GM19324 (cell line): ENCODE data around the gene SCN8A.

Source experiments
- ATAC-seq: cut with Tn5 transposase; IDR thresholded peaks from one replicate; pipeline ENCODE4 v1.9.1; 2021; ENCODE audit warnings: mild to moderate bottlenecking, moderate library complexity; ENCODE audit not compliant: unreplicated experiment, low FRiP score

Gene SCN8A

DNA sequence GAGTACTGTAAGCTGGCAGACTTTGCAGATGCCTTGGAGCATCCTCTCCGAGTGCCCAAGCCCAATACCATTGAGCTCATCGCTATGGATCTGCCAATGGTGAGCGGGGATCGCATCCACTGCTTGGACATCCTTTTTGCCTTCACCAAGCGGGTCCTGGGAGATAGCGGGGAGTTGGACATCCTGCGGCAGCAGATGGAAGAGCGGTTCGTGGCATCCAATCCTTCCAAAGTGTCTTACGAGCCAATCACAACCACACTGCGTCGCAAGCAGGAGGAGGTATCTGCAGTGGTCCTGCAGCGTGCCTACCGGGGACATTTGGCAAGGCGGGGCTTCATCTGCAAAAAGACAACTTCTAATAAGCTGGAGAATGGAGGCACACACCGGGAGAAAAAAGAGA lies 215.9 kb downstream of the SCN8A start:
- ATAC-seq, result no peak

DNA sequence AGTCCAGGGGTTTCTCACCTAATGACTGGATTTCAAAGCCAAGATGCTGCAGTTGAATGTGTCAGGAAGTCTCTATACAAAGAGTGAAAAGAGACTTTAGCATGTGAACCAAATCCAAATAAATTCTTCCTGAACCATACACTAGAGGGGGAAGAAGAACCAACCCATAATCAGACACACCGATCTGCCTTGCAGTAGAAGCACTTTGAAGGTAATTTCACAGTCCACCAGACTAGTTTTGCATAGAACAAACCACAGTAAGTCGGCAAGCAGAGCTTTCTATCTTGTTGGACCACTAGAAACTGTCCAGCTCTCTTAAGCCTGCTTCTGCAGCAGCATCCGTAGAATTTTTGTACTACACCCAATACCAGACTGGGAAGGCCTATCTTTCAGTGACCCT lies 218.2 kb downstream of the SCN8A start:
- no peak for ATAC-seq

- no peak for ATAC-seq
Observed at GRCh38 chr12:51811203-51812202, 220.5 kb downstream of the SCN8A start.

DNA sequence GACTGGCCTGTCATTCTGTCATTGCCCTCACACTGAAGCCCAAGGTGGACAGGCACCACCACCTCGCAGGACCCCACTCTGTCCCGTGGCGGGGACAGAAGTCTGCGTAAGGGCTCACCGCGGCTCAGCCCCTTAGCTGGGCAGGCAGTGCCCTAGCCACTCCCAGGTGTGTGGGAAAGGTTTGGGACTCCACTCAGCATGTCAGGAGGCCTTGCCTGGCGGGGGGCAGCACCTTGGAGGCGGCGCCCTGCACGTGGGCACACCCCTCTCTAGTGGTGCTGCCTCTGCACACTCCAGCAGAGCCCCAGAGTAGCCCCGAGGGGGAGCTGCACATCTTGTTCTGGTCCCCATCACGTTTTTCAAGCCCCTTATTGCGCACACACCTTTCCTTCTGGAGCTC lies 221.8 kb downstream of the SCN8A start:
- no peak for ATAC-seq

GRCh38 chr12:51813931-51814310 lies 222.9 kb downstream of the SCN8A start:
- ATAC-seq, result no peak

- no peak for ATAC-seq
Observed at GRCh38 chr12:51814311-51815088, 223.5 kb downstream of the SCN8A start.

- no peak for ATAC-seq
Observed at GRCh38 chr12:51815571-51815970, 224.5 kb downstream of the SCN8A start.

DNA sequence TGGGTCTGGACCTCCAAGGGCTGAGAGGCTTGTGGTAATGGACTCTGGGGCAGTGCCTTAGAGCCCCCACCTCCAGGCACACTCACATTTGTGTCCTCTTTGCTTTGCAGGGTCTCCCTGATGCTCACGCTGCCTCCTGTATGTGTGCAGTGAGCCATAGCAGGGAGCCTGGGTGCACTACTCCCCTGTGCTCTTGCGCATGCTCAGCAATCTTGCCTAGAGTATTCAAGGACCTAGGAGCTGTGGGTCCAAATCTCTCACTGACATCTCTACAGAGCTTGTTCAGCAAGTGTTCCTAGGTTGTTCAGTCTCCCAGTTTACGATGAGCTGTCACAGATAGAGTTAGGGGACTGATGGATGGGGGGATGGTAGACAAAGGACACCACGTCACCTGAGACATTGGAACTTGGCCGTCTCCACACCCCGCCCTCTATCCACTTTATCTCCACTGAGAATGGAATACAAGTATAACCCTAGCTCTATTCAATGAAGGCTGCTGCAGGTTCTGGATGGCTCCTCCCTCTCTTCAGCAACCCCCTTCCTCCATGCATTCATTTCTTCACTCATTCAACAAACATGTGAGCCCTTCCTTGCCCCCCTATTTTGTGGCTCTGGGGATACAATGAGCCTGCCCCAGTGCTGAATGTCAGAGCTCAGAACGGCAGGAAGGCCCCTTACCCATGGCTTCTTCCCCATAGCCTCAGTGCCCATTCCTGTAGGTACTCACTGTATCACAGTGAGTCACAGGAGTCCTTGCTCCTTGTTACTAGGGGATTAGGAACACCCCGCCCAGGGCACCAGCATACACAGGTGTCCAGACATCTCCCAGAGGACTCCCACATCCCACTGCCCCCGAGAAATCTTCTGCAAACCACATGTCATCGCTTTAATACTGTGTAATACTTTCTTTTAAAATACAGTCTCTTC lies 226.3 kb downstream of the SCN8A start:
- no peak for ATAC-seq

DNA sequence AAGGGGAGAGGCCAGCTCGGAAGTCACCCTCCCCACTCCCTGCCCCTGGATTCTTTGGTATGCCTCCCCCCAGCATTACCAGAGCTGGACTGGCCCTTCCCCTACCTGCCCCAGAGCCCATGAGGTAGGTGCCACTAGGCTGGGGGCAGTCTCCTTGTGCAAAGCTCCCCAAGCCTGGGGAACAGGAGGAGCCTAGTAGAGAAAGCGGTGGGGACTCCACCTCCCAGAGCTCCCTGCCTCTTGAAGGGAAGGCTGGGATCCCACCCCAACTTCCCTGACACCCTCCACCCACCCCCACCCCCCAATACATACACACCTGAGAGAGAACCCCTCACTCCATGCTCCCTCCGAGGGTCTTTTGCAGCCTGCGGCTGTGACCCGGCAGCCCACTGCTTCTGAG lies 227.1 kb downstream of the SCN8A start:
- ATAC-seq, result no peak

DNA sequence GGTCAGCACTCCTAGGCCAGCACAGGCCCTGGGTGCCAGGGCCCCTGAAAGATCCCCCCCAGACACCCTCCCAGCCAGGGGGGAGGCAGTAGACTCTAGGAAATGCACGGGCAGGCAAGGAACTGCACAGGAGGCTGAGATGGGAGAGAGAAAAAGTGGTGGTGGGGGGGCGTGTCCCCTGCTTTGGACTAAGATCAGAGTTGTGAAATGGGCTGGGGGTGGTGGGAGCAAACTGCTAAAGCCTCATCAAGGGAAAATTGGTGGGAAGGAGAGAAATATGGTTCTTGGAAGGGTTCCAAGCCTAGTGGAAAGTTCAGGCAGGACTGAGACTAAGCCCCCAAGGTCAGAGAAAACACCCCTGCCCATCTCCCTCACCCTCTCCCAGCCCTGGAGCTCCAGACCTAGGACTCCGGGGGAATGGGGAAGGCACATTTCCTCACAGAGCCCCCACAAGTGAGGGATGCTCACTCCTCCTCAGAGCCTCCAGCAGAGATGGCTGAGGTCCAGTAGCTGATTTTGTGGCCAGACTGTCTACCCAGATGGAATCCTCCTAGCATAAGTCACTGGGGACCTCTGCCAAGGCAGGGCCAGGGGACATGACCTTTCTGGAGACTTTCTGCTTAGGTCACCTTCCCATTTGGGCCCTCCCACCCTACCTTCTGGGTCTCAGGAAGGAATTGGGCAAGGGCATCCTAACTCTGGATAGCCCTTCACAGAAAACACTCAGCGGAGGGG lies 227.7 kb downstream of the SCN8A start:
- no peak for ATAC-seq

DNA sequence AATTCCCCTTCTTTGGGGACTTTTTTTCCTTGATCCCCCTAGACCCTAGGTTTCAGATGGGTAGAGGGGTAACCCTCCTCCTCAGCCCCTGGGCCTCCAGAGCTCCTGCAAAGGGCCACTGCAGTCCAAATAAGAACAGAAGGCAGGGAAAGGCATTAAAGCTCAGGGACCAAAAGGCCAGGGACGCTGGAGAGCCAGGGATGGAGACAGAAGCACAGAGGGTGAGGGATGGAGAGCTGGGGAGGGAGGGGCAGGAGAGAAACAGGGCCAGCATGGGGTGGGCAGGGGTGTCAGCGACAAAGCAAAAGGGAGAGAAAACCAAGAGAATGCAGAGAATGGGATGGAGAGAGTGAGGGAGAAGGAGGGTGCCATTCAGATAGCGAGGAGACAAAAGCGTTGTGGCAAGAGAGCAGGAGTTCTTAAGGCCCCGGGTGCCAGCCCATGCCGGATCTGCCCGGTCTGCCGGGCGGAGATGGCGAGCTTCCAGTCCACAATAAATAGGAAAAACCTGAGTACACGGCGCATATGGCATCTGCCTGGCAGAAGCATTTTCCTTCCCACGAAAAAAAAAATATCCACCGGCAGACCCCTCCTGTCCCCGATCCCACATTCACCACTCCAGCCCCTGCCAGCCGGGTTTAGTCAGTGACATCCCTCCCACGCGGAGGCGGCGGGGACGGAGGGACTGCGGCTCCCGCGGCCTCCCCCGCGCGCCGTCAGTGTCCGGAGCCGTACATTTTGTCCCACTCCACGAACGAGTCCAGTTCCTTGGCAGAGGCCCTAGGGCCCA lies 228.9 kb downstream of the SCN8A start:
- no peak for ATAC-seq

DNA sequence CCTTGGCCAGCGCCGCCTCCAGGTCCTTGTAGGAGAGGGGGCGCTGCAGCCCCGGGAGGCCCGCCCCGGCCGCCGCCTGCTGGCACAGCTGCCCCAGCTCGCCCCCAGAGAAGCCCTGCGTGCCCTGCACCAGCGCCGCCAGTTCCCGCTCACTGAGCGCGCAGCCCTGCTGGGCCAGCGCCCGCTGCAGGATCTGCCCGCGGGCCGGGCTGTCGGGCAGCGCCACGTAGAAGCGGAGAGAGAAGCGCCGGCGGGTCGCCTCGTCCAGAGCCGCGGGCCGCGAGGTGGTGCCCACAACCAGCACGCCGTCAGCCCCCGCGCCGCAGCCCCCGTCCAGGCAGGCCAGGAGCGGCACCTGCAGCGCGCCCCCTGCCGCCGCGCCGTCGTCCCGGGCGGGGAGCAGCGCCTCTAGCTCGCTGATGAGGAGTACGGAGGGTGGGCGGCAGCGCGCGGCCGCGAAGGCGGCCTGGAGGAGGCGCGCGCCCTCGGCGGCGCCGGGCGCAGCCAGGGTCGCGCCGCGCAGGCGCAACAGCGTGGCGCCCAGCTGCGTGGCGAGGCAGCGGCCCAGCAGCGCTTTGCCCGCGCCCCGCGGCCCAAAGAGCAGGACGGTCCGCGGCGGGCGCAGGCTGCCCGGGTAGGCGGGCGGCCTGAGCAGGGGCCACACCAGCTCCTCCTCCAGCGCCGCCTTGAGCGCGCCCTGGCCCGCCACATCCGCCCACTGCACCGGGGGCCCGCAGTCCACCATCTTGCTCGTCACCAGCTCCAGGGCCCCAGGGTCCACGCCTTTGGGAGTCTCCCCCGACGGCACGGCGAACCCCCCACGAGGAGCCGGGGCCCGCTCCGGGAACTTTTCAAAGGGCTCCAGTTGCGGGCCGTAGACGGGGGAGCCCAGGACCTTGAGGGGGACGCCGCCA lies 229.8 kb downstream of the SCN8A start:
- no peak for ATAC-seq

DNA sequence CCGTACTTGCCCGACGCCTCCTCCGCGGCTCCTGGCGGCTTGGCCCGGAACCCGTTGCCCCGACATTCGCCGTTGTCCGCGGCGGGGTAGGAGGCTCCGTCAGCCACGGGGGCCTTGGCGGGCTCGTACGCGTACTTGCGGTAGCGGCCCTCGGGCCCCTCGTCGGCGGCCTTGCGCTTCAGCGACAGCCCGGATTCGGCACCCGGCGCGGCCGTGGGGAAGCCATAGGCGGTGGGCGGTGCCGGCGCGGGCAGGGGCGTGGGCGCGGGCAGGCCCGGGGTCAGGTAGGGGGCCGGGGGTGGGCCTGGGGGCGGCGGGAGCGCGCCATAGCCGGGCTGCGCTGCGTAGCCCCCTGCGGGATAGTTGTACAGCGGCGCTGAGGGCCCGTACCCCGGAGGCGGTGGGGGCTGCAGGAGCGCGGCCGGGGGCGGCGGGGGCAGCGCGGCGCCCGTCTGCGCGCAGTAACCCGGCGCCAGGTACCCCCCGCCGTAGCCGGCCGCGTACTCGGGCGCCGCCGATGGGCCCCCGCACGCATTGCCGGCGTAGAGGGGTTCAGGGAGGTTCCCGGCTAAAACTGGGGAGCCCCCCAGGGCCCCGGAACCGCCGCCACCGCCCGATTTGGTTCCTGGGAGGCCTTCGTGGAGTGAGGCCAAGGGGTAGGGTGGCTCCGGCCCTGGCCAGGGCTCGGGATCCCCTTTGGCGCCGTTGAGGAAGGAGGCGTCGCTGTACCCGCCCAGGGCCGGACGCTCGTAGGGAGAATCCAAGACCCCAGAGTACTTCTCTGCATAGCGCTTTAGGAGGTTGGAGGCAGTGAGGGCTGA lies 230.6 kb downstream of the SCN8A start:
- ATAC-seq, result no peak

DNA sequence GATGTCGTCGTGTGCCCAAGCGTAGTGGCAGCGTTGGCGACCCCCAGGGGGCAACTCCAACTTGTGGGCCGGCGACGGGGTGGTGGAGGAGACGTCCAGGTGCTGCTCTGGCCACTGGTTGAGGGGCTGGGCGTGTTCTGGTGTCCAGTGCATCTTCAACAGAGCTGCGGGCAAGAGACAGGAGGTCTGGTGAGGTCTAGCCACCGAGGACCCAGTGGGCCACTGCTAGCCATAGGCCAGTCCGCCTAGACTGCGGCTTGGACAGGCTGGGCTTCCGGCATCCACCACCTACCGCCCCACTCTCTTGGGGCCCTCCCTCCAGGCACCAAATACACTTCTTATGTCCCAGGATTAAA lies 231.2 kb downstream of the SCN8A start:
- ATAC-seq, result no peak

DNA sequence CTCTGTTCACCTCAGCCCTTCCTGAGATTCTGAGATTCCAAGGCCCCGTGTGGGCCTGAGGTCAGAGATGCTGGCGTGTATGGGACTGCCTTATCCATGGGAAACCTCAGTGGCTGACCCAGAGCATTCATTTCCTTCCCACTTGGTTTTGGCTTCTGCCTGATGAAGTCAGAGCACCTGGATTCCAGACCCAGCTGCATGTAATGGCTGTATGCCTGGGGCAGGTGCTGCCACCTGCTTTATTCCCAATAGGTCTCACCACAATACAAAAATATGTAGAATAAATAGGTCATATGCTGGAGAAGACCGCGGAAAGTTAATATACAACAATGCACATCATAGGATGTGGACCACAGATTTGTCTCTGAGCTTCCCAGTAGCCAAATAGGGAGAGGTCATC lies 231.9 kb downstream of the SCN8A start:
- no peak for ATAC-seq

GRCh38 chr12:51823875-51824565 lies 233.0 kb downstream of the SCN8A start:
- no peak for ATAC-seq

DNA sequence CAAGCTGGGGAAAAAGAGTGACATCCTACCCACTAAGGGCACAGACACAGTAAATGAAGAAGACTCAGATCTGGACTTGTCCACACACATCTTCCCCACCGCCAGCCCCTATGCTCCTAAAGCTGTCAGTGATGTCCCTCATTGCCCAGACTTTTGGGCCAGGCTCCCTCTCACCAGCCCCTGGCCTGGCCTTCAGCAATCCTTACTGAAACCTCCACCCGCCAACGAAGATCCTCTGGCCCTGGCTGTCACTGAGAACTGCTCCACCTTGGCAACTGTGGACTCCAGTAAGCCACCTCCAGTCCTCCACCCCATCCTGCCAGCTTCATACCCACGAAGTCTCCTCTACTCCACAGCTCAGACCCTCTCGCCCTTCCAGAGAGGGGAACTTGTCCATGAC lies 234.2 kb downstream of the SCN8A start:
- ATAC-seq, result no peak
